Measurements from ENCODE around the gene POLR1C. TPM values are rescaled to one million over a fixed set of nuclear protein-coding genes. Genes with fewer than 3 reads are reported as not detected.

The POLR1C gene
- total RNA-seq, 1 experiment from 2014 or later: 84.6 TPM

- no peak for TF ChIP-seq CTCF (IDR thresholded peaks at IDR 0.05 in 2 of 3, conservative IDR thresholded peaks at IDR 0.05 in 1 of 3; ENCODE audit: borderline replicate concordance in 1 of 3, insufficient read depth in 1 of 3, low read depth in 2 of 3, low read length in 2 of 3)
- no peak for TF ChIP-seq ELF1 (IDR thresholded peaks at IDR 0.05; ENCODE audit: borderline replicate concordance, low read depth)
- TF ChIP-seq ZFX (IDR thresholded peaks at IDR 0.05): no peak
- no peak for TF ChIP-seq POLR2A (IDR thresholded peaks at IDR 0.05; ENCODE audit: borderline replicate concordance, extremely low read depth, insufficient read depth, insufficient read length)
- no peak for TF ChIP-seq FOSL1 (IDR thresholded peaks at IDR 0.05; ENCODE audit: low read depth)
These were observed 842 bp downstream of the POLR1C start (continued) for GRCh38 chr6:43517505-43518357.

- no peaks in the 10 kb centered on the region for H3K9me3 ChIP-seq (ENCODE audit: control insufficient read depth in 1 of 2, insufficient read depth in 1 of 2, low read depth in 1 of 2, low read length in 2 of 2)
- H3K36me3 ChIP-seq (ENCODE audit: control insufficient read depth in 1 of 2, insufficient read depth in 2 of 2, low read length in 2 of 2): peaks cover 48 to 66% of the 10 kb centered on the region in 2 experiments
- H3K79me2 ChIP-seq (ENCODE audit: insufficient read depth, low read length): peaks cover 55% of the 10 kb centered on the region
- no peak overlapping the region for H2AFZ ChIP-seq (ENCODE audit: low read depth, low read length, poor library complexity, severe bottlenecking)
- 0 out of 2 replicates have a peak, but pooled peaks cover 3% of the 10 kb centered on the region for H4K20me1 ChIP-seq (ENCODE audit: insufficient read depth)
- no peaks in the 10 kb centered on the region for H3K9me2 ChIP-seq (ENCODE audit: insufficient read depth)
- peaks cover 14 to 20% of the 10 kb centered on the region in 2 experiments; a peak in 3 of 4 replicates for H3K4me1 ChIP-seq (ENCODE audit: control insufficient read depth in 1 of 2, insufficient read depth in 2 of 2, low read length in 2 of 2)
- RAD21 ChIA-PET (ENCODE audit: low non-redundant PET in 1 of 2, low total read pairs in 2 of 2, uncharacterized antibody in 2 of 2, unreplicated experiment in 2 of 2): no interaction called here
- H3K9ac ChIP-seq (ENCODE audit: low read length): no peak overlapping the region
- BruUV-seq (replicated peaks): no TSS peak
- no peak for TF ChIP-seq FOSL1 (IDR thresholded peaks at IDR 0.05; ENCODE audit: low read depth)
- TF ChIP-seq REST (IDR thresholded peaks at IDR 0.05; ENCODE audit: low read depth): no peak
- no peak for TF ChIP-seq ATF3 (IDR thresholded peaks at IDR 0.05)
- TF ChIP-seq CBX3 (IDR thresholded peaks at IDR 0.05; ENCODE audit: low read depth): no peak
- TF ChIP-seq ZFX (IDR thresholded peaks at IDR 0.05): no peak
- no peak for TF ChIP-seq EGR1 (IDR thresholded peaks at IDR 0.05; ENCODE audit: low read depth)
- no peak for TF ChIP-seq RAD21 (IDR thresholded peaks at IDR 0.05; ENCODE audit: low read depth)
- TF ChIP-seq ELF1 (IDR thresholded peaks at IDR 0.05; ENCODE audit: borderline replicate concordance, low read depth): no peak
- TF ChIP-seq YY1 (IDR thresholded peaks at IDR 0.05; ENCODE audit: extremely low read depth, insufficient replicate concordance, low read depth, low read length): no peak
- TF ChIP-seq SP1 (IDR thresholded peaks at IDR 0.05; ENCODE audit: low read depth): no peak
- no peak for TF ChIP-seq POLR2A (IDR thresholded peaks at IDR 0.05; ENCODE audit: borderline replicate concordance, extremely low read depth, insufficient read depth, insufficient read length)
- no peak for TF ChIP-seq TCF7L2 (IDR thresholded peaks at IDR 0.05; ENCODE audit: borderline replicate concordance, extremely low read depth, insufficient read depth, insufficient read length)
- TF ChIP-seq POLR2AphosphoS5 (IDR thresholded peaks at IDR 0.05; ENCODE audit: low read depth, low read length): no peak; the same call in 1 of the 2 replicates
- TF ChIP-seq EZH2 (IDR thresholded peaks at IDR 0.05): no peak
- no peak for TF ChIP-seq CEBPB (IDR thresholded peaks at IDR 0.05; ENCODE audit: low read depth)
- TF ChIP-seq SIN3A (IDR thresholded peaks at IDR 0.05; ENCODE audit: low read depth): no peak
- no peak overlapping the region for H3K27ac ChIP-seq (ENCODE audit: low read depth, low read length)
- H3K4me2 ChIP-seq (ENCODE audit: low read length): no peak overlapping the region
- CTCF ChIA-PET: no interaction called here
- ATAC-seq: no peak
- no peak for DNase-seq (ENCODE audit: low read depth, low spot score)
- POLR2A ChIA-PET: no interaction called here
- no peaks in the 10 kb centered on the region for H3K27me3 ChIP-seq (ENCODE audit: insufficient read depth, low read length)
- H3K4me3 ChIP-seq (replicated peaks in 1 of 2; ENCODE audit: low read depth in 1 of 2, low read length in 2 of 2): no peak overlapping the region
- intact Hi-C loops (cut with micrococcal nuclease): no loop called here
These were observed 3.2 kb downstream of the POLR1C start for GRCh38 chr6:43520097-43520496.

Measured in HCT116 (cell line).